ENCODE results near the gene STARD8.

STARD8 gene

GRCh38 chrX:68761086-68761485 is 113.6 kb downstream of the STARD8 start:
- H3K27ac ChIP-seq: no peak overlapping the region
- TF ChIP-seq CTCF (IDR thresholded peaks at IDR 0.05) (no peak), ZFX (IDR thresholded peaks at IDR 0.05; ENCODE audit: borderline replicate concordance) (no peak)

- TF ChIP-seq CTCF (IDR thresholded peaks at IDR 0.05) (no peak), ZFX (IDR thresholded peaks at IDR 0.05; ENCODE audit: borderline replicate concordance) (no peak)
- H3K27ac ChIP-seq: no peak overlapping the region
These were observed 115.3 kb downstream of the STARD8 start for GRCh38 chrX:68762766-68763165.

- H3K27ac ChIP-seq: no peak overlapping the region
- no peak for TF ChIP-seq CTCF (IDR thresholded peaks at IDR 0.05)
These were observed 116.0 kb downstream of the STARD8 start for GRCh38 chrX:68763481-68763880.
